Measurements from ENCODE around the gene IFNB1.

IFNB1 gene

GRCh38 chr9:21077781-21078180 is at the start of gene IFNB1:
Gene IFNB1 (minus strand): TSS chr9:21077942. CDS start chr9:21077869, 73 bp downstream.
- no peak for DNase-seq (ENCODE audit: low read depth in 2 of 2)

GRCh38 chr9:21121595-21122251 is 44.0 kb upstream of the IFNB1 start:
- no peak for DNase-seq (ENCODE audit: low read depth in 2 of 2)

GRCh38 chr9:21121079-21121478 is 43.3 kb upstream of the IFNB1 start:
- DNase-seq (ENCODE audit: low read depth in 2 of 2): no peak

- no peak for DNase-seq (ENCODE audit: low read depth in 2 of 2)
Observed at GRCh38 chr9:21119093-21119770, 41.5 kb upstream of the IFNB1 start.

- DNase-seq (ENCODE audit: low read depth in 2 of 2): no peak
Observed at GRCh38 chr9:21114311-21114710, 36.6 kb upstream of the IFNB1 start.

- no peak for DNase-seq (ENCODE audit: low read depth in 2 of 2)
Observed at GRCh38 chr9:21110708-21111576, 33.2 kb upstream of the IFNB1 start.

GRCh38 chr9:21104787-21105186 is 27.0 kb upstream of the IFNB1 start:
- DNase-seq (ENCODE audit: low read depth in 2 of 2): no peak

- no peak for DNase-seq (ENCODE audit: low read depth in 2 of 2)
Observed at GRCh38 chr9:21102305-21102704, 24.6 kb upstream of the IFNB1 start.

GRCh38 chr9:21097817-21098216 is 20.1 kb upstream of the IFNB1 start:
- no peak for DNase-seq (ENCODE audit: low read depth in 2 of 2)

GRCh38 chr9:21096901-21097255 is 19.1 kb upstream of the IFNB1 start:
- DNase-seq (ENCODE audit: low read depth in 2 of 2): no peak

- peak in 1 of 2 donors; percentile 2 for DNase-seq (ENCODE audit: low read depth in 2 of 2)
Observed at GRCh38 chr9:21096172-21096900, 18.6 kb upstream of the IFNB1 start.

- no peak for DNase-seq (ENCODE audit: low read depth in 2 of 2)
Observed at GRCh38 chr9:21095561-21095960, 17.8 kb upstream of the IFNB1 start.

GRCh38 chr9:21086538-21086937 is 8.8 kb upstream of the IFNB1 start:
- DNase-seq (ENCODE audit: low read depth in 2 of 2): no peak

- DNase-seq (ENCODE audit: low read depth in 2 of 2): no peak
Observed at GRCh38 chr9:21085005-21085404, 7.3 kb upstream of the IFNB1 start.

GRCh38 chr9:21084242-21084850 is 6.6 kb upstream of the IFNB1 start:
- DNase-seq (ENCODE audit: low read depth in 2 of 2): no peak

- no peak for DNase-seq (ENCODE audit: low read depth in 2 of 2)
Observed at GRCh38 chr9:21082671-21083070, 4.9 kb upstream of the IFNB1 start.

GRCh38 chr9:21081999-21082398 is 4.3 kb upstream of the IFNB1 start:
- no peak for DNase-seq (ENCODE audit: low read depth in 2 of 2)

- no peak for DNase-seq (ENCODE audit: low read depth in 2 of 2)
Observed at GRCh38 chr9:21081451-21081850, 3.7 kb upstream of the IFNB1 start.

- no peak for DNase-seq (ENCODE audit: low read depth in 2 of 2)
Observed at GRCh38 chr9:21080793-21081192, 3.1 kb upstream of the IFNB1 start.

- no peak for DNase-seq (ENCODE audit: low read depth in 2 of 2)
Observed at GRCh38 chr9:21078702-21079101, 960 bp upstream of the IFNB1 start.

- DNase-seq (ENCODE audit: low read depth in 2 of 2): no peak
Observed at GRCh38 chr9:21075484-21075883, 2.3 kb downstream of the IFNB1 start.

GRCh38 chr9:21070906-21071305 is 6.8 kb downstream of the IFNB1 start:
- no peak for DNase-seq (ENCODE audit: low read depth in 2 of 2)

Measured in stimulated activated CD4-positive, alpha-beta T cell treated with anti-CD3 and anti-CD28 coated beads, Interleukin-4, amount 100 ng/mL, for 48 hours (primary cell).